A673 (cell line): Measurements from ENCODE around the gene TXN. TPM values are rescaled to one million over a fixed set of nuclear protein-coding genes. Genes with fewer than 3 reads are reported as not detected.

ENCODE experiments used
- BruUV-seq: library from RNA; stranded (reverse); fragments of 400-500 nt; replicated peaks from 2 replicates; lab custom pipeline; 2021; lab: Mats Ljungman, UMichigan
- CTCF ChIA-PET: fragments of 300-600 bp; sonication (Branson Sonifier 250); formaldehyde crosslinking; loops from one replicate; lab custom pipeline; 2022; ENCODE audit warnings: antibody characterized with exemption; lab: Charles Lee
- POLR2A ChIA-PET: fragments of 300-600 bp; sonication (Branson Sonifier 250); formaldehyde crosslinking; loops from one replicate; lab custom pipeline; 2022; ENCODE audit warnings: antibody characterized with exemption; ENCODE audit not compliant: low non-redundant PET; lab: Charles Lee
- DNase-seq: peaks from one replicate; pipeline ENCODE4 v3.0.0-alpha.2; 2015; ENCODE audit warnings: low spot score
- H3K27ac ChIP-seq: fragments of 200-600 bp; sonication (generic); 2 replicates; pipeline ENCODE4 v1.5.1; 2016; ENCODE audit warnings: mixed run types, low read depth, mild to moderate bottlenecking, mixed read lengths, antibody characterized with exemption, low read length; ENCODE audit not compliant: poor library complexity, severe bottlenecking
- H3K27me3 ChIP-seq: fragments of 200-600 bp; sonication (generic); replicated peaks from 2 replicates; pipeline ENCODE4 v1.6.1; 2017; ENCODE audit warnings: mixed run types, low read depth, mild to moderate bottlenecking, mixed read lengths, antibody characterized with exemption, low read length; ENCODE audit not compliant: insufficient read depth, poor library complexity
- H3K36me3 ChIP-seq: fragments of 200-600 bp; sonication (generic); 2 replicates; pipeline ENCODE4 v1.6.1; 2016; ENCODE audit warnings: mixed run types, mild to moderate bottlenecking, mixed read lengths, antibody characterized with exemption, low read length; ENCODE audit not compliant: insufficient read depth, poor library complexity, severe bottlenecking
- H3K4me1 ChIP-seq: fragments of 200-600 bp; sonication (generic); 2 replicates; pipeline ENCODE4 v1.6.1; 2017; ENCODE audit warnings: mixed run types, mild to moderate bottlenecking, mixed read lengths, antibody characterized with exemption, low read length; ENCODE audit not compliant: insufficient read depth, poor library complexity, severe bottlenecking
- H3K4me3 ChIP-seq: fragments of 200-600 bp; sonication (generic); 2 replicates; pipeline ENCODE4 v1.5.1; 2016; ENCODE audit warnings: low read depth, mixed run types, mild to moderate bottlenecking, mixed read lengths, low read length; ENCODE audit not compliant: poor library complexity, severe bottlenecking
- H3K9me3 ChIP-seq: fragments of 200-600 bp; sonication (generic); 2 replicates; pipeline ENCODE4 v1.6.1; 2016; ENCODE audit warnings: mixed run types, low read depth, mild to moderate bottlenecking, mixed read lengths, antibody characterized with exemption, low read length; ENCODE audit not compliant: poor library complexity, severe bottlenecking
- CTCF ChIP-seq: fragments of 300-800, 200-600 bp; sonication (generic); conservative IDR thresholded peaks from 2 replicates; pipeline ENCODE4 v1.5.1; 2017; ENCODE audit warnings: low read depth, mild to moderate bottlenecking, antibody characterized with exemption, low read length, moderate library complexity, mixed read lengths
- EZH2 ChIP-seq: fragments of 200-600 bp; sonication (generic); IDR thresholded peaks from 2 replicates; pipeline ENCODE4 v1.6.1; 2017; ENCODE audit warnings: borderline replicate concordance, low read depth, mild to moderate bottlenecking, mixed read lengths, antibody characterized with exemption, low read length; ENCODE audit not compliant: poor library complexity, severe bottlenecking
- intact Hi-C: fragments of 100-400 bp; cut with micrococcal nuclease; formaldehyde crosslinking; loops from one replicate; pipeline ENCODE4 v1.10.0; 2022; ENCODE audit not compliant: unreplicated experiment
- total RNA-seq: library from RNA; stranded (reverse); gene quantifications from 2 replicates; pipeline ENCODE4 v1.2.3, GENCODE V29; 2021

TXN gene
- total RNA-seq, 1 experiment from 2014 or later, result 284 TPM

GRCh38 chr9:110293248-110293647, 36.9 kb upstream of the TXN start:
- ChIA-PET POLR2A (no interaction called here), CTCF (no interaction called here)
- Histone ChIP-seq H3K9me3 (no peaks in the 10 kb centered on the region), H3K4me1 (no peaks in the 10 kb centered on the region), H3K36me3 (no peaks in the 10 kb centered on the region), H3K27ac (no peak overlapping the region), H3K27me3 (no peaks in the 10 kb centered on the region), H3K4me3 (no peak overlapping the region)
- TF ChIP-seq CTCF (no peak), EZH2 (no peak)
- no peak for DNase-seq
- intact Hi-C loops, result no loop called here
- no TSS peak for BruUV-seq

GRCh38 chr9:110291921-110292557, 35.7 kb upstream of the TXN start:
- ChIA-PET POLR2A (no interaction called here), CTCF (no interaction called here)
- no peak for TF ChIP-seq CTCF
- TF ChIP-seq EZH2, result no peak
- intact Hi-C loops, result no loop called here
- Histone ChIP-seq H3K36me3 (no peaks in the 10 kb centered on the region), H3K27ac (no peak overlapping the region), H3K9me3 (no peaks in the 10 kb centered on the region), H3K27me3 (no peaks in the 10 kb centered on the region), H3K4me3 (no peak overlapping the region), H3K4me1 (no peaks in the 10 kb centered on the region)
- BruUV-seq, result no TSS peak
- no peak for DNase-seq

GRCh38 chr9:110290001-110290400, 33.7 kb upstream of the TXN start:
- TF ChIP-seq EZH2 (no peak), CTCF (no peak)
- no peaks in the 10 kb centered on the region for H3K9me3 ChIP-seq
- no TSS peak for BruUV-seq
- intact Hi-C loops, result no loop called here
- ChIA-PET POLR2A (no interaction called here), CTCF (no interaction called here)
- no peaks in the 10 kb centered on the region for H3K36me3 ChIP-seq
- H3K27me3 ChIP-seq, result no peaks in the 10 kb centered on the region
- no peak overlapping the region for H3K27ac ChIP-seq
- H3K4me1 ChIP-seq, result no peaks in the 10 kb centered on the region
- DNase-seq, result no peak
- no peak overlapping the region for H3K4me3 ChIP-seq
